ENCODE results near the gene CFAP251.

CFAP251 gene

DNA sequence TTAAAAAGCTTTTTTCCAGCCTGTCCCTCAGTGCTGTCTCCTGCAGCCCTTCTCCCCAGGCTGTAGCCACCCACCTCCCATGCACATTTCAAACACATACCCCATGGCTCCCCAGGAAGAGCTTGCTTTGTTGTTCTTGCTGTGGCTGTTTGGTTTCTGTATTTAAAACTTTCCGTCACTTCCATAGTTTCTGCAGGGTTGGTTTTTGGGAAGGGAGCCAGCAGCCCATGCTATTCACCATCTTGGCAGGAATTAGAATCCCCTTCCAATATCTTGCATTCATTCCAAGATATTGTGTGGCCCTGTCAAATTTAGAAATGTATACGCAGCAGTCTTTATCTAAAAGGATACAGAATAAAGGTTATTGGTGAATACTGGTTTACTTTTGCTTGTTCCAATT is 29.6 kb downstream of the CFAP251 start:
- no peak for DNase-seq (ENCODE audit: low read depth in 2 of 2)

DNA sequence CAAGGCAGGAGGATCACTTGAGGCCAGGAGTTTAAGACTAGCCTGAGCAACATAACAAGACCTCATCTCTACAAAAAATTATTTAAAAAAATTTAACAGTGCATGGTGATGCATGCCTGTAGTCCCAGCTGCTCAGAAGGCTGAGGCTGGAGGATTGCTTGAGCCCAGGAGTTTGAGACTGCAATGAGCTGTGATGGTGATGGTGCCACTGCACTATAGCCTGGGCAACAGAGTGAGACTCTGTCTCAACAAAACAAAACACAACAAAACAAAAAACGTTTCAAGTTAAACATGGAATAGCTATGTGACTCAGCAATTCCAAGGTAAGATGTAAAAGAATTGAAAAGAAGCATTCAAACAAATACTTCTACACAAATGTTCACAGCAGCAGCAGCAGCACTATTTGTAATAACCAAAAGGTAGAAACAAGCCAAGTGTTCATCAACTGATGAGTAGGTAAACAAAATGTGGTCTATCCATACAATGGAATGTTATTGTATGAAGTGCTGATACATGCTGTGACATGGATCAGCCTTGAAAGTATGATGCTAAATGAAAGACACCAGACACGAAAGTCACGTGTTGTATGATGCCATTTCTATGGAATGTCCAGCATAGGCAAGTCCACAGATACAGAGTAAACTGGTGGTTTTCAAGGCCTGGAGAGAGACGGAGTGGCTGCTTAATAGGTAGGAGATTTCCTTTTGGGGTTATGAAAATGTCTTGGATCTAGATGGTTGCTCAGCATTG is 31.4 kb downstream of the CFAP251 start:
- no peak for DNase-seq (ENCODE audit: low read depth in 2 of 2)

DNA sequence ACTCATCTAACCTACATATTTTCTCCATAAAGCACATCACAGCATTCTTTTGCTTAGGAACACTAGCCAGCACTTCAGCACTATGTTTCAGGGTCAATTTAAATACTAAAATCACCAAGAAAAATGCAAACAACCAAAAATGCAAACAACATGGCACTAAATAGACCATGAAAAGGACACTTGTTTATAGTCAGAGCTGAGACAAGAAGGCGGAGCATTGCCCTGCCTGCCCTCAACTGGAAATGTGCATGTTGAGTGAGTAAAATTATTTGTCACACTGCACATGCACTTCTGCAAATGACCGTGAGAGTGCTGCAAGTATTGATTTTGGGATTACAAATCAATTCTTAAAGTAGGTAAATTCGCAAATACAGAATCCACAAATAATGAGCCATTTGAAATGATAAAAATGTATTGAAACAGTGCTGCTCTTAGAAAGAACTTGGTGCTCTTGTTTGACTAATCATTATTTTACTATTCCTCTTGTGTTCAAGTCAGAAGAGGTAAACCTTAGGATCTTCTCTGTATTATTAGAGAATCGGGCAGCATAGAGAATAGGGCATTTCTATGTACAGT is 34.8 kb downstream of the CFAP251 start:
- no peak for DNase-seq (ENCODE audit: low read depth in 2 of 2)

- no peak for DNase-seq (ENCODE audit: low read depth in 2 of 2)
Measured at GRCh38 chr12:121953695-121954094, 35.3 kb downstream of the CFAP251 start.

GRCh38 chr12:121955258-121956237 is 37.2 kb downstream of the CFAP251 start:
- no peak for DNase-seq (ENCODE audit: low read depth in 2 of 2)

DNA sequence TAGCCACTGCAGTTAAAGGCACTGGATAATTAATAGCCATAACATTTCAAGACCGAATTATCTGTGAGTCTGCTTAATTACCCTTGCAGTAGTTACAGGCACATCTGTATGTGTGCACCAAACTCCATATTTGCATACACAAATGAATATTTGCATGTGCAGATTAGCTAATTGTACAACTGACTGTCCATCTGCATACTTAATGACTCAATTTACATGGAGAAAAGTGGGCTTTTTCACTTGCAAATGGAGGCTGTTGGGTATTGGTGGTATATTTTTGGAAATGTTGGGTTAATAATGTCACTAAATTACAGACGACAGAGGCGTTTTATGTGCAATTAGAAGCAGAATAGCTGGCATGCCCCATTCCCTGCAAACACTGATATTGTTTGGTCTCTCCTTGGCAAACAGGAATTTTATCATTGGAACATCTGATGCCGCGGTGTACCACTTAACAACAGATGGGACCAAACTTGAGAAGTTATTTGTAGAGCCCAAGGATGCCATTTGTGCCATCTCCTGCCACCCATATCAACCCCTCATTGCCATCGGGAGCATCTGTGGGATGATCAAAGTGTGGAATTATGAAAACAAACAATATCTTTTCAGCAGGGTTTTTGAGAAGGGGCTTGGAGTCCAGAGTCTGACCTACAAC is 39.6 kb downstream of the CFAP251 start:
- DNase-seq (ENCODE audit: low read depth in 2 of 2): no peak

DNA sequence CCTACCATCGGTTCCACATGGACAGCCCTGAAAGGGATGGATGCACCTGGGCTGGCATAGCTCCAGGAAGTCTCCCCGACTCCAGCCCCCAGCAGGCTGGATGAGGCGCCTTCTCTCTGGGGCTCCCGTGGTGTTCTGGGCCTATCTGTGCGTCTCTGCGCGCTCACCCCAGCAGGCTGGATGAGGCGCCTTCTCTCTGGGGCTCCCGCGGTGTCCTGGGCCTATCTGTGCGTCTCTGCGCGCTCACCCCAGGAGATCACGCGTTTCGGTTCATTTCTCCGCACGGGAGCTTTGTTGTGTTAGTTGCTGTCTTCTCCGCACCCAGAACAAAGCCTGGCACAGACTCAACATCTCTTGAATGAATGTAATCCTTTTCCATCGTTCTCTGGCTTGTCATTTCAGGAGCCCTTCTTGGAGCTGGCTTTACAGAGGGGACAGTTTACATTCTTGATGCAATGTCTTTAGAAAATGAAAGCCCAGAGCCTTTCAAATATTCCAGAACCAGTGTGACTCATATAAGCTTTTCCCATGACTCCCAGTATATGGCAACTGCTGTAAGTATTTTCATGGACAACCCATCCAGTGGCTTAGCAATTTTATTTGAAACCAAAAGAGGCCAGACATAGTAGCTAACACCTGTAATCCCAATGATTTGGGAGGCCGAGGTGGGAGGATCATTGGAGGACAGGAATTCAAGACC is 40.3 kb downstream of the CFAP251 start:
- DNase-seq (ENCODE audit: low read depth in 2 of 2): no peak

- DNase-seq (ENCODE audit: low read depth in 2 of 2): no peak
Measured at GRCh38 chr12:121960541-121960940, 42.1 kb downstream of the CFAP251 start.

- DNase-seq (ENCODE audit: low read depth in 2 of 2): no peak
Measured at GRCh38 chr12:121961195-121961879, 42.9 kb downstream of the CFAP251 start.

GRCh38 chr12:121963341-121964018 is 45.1 kb downstream of the CFAP251 start:
- no peak for DNase-seq (ENCODE audit: low read depth in 2 of 2)

- no peak for DNase-seq (ENCODE audit: low read depth in 2 of 2)
Measured at GRCh38 chr12:121964813-121965643, 46.6 kb downstream of the CFAP251 start.

DNA sequence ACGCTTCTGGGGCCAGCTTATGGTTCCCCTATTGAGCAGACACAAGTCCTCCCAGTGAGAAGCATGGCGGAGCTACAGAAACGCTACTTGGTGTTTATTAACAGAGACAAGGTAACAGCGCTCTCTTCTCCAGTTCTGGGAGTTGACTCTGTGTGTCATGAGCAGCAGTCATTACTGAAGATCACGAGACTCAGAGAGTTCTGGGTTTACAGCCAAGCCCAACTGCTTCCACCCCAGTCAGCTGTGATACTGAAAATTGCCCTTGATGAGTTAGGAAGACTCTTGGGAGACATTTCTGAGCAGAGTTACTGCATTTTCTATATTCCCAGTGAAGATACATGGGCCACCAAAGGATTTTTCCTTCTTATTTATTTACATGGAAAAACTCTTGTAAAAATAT is 48.6 kb downstream of the CFAP251 start:
- DNase-seq (ENCODE audit: low read depth in 2 of 2): no peak

GRCh38 chr12:121968876-121969275 is 50.5 kb downstream of the CFAP251 start:
- DNase-seq (ENCODE audit: low read depth in 2 of 2): no peak

- DNase-seq (ENCODE audit: low read depth in 2 of 2): no peak
Measured at GRCh38 chr12:121969726-121970125, 51.3 kb downstream of the CFAP251 start.

- no peak for DNase-seq (ENCODE audit: low read depth in 2 of 2)
Measured at GRCh38 chr12:121970581-121971300, 52.3 kb downstream of the CFAP251 start.

DNA sequence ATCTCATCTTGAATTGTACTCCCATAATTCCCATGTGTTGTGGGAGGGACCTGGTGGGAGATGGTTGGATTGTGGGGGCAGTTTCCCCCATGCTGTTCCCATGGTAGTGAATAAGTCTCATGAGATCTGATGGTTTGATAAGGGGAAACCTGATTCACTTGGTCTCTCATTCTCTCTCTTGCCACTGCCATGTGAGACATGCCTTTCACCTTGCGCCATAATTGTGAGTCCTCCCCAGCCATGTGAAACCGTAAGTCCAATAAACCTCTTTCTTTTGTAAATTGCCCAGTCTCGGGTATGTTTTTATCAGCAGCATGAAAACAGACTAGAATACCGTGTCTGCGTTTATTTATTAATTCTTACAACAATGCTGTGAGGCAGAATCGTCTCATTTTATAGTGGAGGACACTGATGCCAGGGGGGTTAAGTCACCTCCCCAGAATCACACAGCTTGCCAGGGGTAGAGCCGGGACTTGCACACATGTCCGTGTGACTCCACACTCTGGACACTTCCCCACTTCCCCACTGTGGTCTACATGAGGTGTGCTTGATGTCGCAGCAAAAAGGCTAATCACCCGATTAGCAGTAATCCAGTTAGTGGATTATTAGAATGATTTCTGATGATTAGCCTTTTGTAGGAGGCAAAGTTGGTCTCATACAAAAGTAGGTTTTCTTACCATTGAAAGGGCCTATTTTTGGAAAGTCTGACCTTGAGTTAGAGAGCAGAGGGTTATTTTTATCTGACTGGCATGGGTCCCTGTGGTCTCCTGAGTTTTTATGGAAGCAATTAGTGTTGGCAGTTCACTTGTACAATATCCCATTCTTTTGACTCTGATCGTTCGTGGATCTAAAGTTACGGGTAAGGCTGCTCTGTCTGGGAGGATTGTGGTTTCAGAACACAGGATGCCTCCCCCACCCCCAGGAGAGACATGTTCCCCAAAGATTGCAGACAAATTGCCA is 55.9 kb downstream of the CFAP251 start:
- no peak for DNase-seq (ENCODE audit: low read depth in 2 of 2)

DNA sequence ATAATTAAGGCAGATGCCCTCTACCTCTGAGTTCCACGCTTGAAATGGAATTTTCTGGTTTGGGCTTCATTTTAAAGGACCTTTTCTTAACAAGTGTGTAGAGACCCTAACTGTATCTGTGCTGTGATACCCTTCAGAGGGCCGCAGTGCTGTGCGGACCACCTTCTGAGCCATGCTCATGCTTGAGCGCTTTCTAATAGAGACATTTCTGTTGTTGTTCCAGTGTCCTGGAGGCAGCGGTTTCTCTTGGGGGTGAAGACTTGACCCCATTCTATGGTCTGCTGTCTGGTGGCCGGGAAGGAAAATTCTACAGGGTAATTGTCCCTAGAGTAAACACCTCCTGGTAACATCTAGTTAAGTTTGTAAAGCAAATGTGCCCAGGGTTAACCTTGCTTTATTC is 56.6 kb downstream of the CFAP251 start:
- no peak for DNase-seq (ENCODE audit: low read depth in 2 of 2)
